ENCODE measurements around the gene RALGAPB.

DNA sequence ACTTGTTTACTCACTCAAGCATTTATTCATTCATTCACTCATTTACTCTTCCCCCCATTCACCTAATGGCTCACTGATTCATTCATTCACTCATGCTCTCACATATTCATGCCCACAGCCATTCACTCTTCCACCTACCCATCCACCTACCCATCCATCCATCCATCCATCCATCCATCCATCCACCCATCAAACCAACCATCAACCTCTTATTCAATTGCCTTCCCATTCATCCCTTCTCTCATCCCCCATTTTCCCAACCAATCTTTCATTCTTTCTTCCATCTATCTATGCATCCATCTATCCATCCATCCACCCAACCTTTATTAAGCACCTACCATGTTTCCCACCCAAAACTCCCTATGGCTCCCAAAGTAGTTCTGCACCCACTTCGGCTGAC lies 127.4 kb downstream of the RALGAPB start:
- TF ChIP-seq EZH2 (IDR thresholded peaks at IDR 0.05) (no peak), RAD21 (IDR thresholded peaks at IDR 0.05; ENCODE audit: low read depth) (no peak), POLR2A (IDR thresholded peaks at IDR 0.05; ENCODE audit: borderline replicate concordance, extremely low read depth, insufficient read depth, insufficient read length) (no peak)

Data from HCT116 (cell line).